Hepatic stellate cell (primary cell): ENCODE measurements around the gene SLC25A5.
"Not testable (repeated sequence)": the region's sequence is repeated elsewhere in the genome, so short reads cannot be mapped to it uniquely, and the experiment has no call there.

Source experiments
- DNase-seq: peaks from one replicate; pipeline ENCODE4 v3.0.0; 2011; ENCODE audit warnings: low spot score

Gene SLC25A5

DNA sequence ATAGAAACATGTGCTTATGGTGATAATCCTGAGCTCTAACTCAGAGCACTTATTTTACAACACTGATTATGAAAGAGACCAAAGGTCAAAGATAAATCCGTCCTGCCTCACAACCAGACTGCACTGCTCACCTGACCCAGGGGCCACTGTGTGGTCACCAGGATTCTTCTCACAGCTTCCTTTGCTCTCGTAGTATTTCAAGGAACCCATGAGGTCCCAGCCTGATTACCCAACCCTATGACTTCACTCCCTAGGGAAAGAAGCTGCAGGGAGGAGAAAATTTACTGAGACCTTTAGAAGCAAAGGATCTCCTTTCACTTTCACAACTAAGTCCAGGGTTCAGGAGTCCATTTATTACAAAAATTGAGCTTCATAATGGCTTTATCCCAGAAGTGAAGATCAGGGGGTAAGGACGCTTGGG lies 9.6 kb downstream of the SLC25A5 start:
- DNase-seq: peak; percentile 89

DNA sequence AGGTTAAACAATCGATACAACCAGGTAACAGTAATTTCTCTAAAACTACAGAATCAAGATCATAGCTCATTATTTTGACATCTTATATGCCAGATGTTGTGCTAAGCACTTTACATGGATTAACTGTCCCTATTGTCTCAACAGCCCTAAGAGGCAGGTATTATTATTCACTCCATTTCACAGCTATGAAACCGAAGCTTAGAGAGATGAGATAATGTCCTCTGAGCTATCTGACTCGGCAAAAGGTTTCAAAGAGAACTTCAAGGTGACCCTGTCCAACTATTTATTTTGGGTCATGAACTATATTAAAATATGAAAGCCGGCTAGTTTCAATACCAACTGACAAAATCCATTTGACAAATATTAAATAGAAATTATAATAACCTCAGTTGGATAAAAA lies 10.3 kb downstream of the SLC25A5 start:
- no peak for DNase-seq

DNA sequence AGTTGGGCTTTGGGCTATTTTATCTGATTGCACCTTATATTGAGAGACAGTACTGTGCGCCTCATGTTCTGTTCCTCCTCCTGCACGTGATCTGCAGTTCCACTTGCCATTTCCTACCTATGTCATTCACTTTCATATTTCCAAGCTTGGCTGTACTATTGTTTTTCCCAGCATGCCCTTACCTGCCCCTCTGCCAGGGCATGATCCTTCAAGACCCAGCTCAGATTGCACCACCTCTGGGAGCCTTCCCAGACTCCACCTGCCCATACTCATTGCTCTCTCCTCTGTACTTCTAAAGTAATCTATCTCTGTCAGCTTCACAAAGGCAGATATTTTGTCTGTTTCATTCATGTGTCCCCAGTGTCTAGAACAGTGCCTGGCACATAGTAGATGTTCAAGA lies 11.6 kb downstream of the SLC25A5 start:
- no peak for DNase-seq

GRCh38 chrX:119481323-119481801 lies 13.1 kb downstream of the SLC25A5 start:
- no peak for DNase-seq

GRCh38 chrX:119482041-119482440 lies 13.8 kb downstream of the SLC25A5 start:
- no peak for DNase-seq

DNA sequence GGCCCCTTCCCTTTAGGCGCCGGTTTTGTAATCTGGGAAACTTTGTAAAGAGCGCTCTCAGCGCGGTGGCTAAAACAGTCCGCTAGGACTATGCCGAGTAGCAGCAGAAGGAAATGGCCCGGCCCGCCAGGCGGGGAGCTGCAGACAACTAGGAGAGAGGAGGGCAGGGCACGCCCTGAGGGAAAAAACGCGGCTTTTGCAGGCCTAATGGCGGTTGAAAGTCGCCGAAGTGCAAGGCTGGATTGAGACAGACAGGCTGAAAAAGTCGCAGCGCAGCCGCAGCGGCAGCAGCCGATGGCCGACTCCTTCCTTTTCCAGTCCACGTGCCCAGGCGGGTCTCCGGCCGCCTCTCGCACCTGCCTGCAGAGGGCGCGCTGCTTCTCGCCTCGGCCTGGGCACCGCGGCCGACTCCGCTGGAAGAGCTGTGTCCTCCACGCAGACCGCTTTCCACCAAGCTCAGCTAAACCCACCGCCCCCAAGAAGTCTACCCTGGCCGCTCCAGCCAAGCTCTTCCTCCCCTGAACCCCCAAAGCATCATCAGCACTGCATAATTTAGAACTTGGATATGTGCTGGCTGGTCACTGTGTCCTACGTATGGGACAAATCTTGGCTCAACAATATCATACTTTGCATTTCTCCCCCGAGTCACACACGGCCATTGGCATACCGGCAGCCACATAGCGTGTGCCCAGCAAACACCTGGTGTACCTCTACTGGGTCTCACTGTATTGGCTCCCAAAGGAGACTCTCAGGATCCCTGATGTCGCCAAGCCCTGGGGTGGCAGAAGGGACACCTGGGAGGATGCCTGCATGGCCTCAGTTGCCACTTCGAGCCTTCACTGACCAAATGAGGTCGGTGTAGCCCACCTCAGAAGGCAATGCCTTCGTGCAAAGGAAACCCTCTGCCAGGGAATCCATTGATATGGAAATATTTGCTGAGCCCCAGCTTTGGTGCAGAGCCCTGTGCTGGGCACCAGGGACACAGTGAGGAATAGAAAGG lies 14.5 kb downstream of the SLC25A5 start:
- DNase-seq: peak; percentile 33

DNA sequence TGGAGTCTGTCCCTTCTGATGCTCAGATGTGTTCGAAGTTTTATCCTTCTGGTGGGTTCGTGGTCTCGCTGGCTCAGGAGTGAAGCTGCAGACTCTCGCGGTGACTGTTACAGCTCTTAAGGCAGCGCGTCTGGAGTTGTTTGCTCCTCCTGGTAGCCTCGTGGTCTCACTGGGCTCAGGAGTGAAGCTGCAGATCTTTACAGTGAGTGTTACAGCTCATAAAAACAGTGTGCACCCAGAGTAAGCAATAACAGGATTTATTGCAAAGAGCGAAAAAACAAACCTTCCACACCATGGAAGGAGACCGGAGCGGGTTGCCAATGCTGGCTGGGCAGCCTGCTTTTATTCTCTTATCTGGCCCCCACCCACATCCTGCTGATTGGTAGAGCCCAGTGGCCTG lies 18.5 kb downstream of the SLC25A5 start:
- DNase-seq: no peak

DNA sequence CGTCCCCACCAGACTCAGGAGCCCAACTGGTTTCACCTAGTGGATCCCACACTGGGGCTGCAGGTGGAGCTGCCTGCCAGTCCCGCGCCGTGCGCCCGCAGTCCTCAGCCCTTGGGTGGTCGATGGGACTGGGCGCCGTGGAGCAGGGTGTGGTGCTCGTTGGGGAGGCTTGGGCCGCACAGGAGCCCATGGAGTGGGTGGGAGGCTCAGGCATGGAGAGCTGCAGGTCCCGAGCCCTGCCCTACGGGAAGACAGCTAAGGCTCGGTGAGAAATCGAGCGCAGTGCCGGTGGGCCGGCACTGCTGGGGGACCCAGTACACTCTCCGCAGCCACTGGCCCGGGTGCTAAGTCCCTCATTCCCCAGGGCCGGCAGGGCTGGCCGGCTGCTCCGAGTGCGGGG lies 19.5 kb downstream of the SLC25A5 start:
- DNase-seq: not testable (repeated sequence)

- DNase-seq: peak; percentile 40
Measured at GRCh38 chrX:119488749-119489148, 20.5 kb downstream of the SLC25A5 start.

GRCh38 chrX:119489212-119490074 lies 21.2 kb downstream of the SLC25A5 start:
- no peak for DNase-seq

- no peak for DNase-seq
Measured at GRCh38 chrX:119492463-119492862, 24.2 kb downstream of the SLC25A5 start.

DNA sequence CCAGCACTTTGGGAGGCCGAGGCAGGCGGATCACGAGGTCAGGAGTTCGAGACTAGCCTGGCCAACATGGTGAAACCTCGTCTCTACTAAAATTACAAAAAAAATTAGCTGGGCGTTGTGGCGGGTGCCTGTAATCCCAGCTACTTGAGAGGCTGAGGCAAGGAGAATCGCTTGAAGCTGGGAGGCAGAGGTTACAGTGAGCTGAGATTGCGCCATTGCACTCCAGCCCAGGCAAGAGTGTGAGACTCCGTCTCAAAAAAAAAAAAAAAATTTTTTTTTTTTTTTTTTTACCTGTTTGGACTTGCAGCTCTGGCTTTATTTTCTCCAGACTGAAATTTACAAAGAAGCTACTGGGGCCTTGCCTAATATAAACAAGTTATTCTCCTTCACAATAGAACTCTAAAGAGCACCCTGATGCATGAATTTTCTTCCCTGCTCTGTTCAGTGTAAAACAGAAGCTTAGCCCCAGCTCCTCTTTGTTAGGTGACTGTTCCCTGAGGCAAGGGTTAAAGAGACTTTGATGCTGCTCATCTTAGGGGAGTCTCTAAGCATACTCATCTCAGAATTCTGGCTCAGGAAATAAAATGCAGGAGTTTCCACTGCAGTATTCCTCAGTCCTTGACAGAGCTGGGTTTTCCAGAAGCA lies 25.7 kb downstream of the SLC25A5 start:
- DNase-seq: not testable (repeated sequence)

GRCh38 chrX:119495734-119496726 lies 27.8 kb downstream of the SLC25A5 start:
- no peak for DNase-seq

DNA sequence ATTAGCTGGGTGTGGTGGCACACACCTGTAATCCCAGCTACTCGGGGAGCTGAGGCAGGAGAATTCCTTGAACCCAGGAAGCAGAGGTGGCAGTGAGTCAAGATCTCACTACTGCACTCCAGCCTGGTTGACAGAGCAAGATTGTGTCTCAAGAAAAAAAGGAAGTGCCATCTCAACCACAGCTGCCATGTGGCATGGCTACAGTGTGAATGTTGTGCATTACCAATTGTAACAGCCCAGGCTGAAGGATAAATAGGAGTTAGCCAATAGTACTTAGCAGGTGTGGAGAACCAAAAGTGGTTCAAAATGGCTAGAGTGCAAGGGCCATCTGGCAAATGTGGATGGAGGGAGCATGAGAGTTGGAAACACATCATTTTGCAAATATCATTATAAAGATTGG lies 28.9 kb downstream of the SLC25A5 start:
- DNase-seq: no peak

DNA sequence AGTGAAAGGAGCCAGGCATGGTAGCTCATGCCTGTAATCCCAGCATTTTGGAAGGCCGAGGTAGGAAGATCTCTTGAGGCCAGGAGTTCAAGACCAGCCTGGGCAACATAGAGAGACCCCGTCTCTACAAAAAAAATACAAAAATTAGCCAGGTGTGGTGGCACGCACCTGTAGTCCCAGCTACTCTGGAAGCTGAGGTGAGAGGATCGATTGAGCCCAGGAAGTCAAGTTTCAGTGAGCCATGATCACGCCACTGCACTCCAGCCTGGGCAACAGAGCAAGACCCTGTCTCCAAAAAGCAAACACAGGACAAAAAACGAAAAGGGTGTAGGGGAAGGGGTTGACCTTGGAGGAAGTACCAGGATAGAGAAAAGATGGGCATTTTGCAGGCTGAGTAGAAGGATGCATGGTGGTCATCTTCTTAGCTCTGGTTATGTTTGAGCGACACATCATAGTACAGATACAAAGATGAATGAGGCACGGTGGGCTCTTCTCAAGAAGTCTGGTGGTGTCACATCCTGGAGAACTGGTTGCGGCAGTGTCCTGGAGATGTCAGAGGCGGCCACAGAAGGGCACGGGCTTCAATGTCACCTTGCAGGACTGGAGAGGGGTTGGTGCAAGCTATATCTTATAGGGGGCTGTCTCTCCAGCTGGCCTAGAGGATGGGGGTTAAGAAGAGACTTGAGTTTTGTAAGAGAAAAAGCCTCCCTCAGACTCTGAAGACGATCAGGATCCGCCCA lies 32.0 kb downstream of the SLC25A5 start:
- no peak for DNase-seq

DNA sequence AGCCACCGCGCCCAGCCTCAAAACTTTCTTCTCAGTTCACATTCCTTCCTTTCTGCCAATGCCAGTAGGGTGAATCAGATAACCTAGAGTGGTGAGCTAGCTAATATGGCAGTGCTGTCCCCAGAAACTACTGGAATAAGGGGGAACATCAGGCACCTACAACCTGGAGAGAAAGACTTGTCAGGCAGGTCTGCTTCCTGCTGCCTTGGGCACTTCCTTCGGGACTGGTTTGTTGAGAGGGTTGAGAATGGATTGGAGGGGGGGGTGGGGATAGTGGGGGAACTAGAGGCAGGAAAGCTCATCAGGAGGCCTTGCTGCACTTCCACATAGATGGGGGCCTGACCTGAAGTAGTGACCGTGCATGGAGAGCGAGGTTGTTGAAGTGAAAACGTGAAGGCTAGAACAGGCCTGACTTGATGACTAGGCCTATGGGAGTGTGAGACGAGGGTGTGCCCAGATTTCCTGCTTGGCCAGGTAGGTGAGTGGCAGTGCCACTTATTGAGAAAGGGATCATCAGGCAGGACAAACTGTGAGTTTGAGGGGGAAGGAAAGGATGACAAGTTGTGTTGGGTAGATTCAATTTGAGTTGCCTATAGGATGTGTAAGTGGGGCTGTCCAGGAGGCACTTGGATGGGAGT lies 33.4 kb downstream of the SLC25A5 start:
- DNase-seq: no peak

GRCh38 chrX:119502727-119503483 lies 34.7 kb downstream of the SLC25A5 start:
- peak; percentile 31 for DNase-seq

DNA sequence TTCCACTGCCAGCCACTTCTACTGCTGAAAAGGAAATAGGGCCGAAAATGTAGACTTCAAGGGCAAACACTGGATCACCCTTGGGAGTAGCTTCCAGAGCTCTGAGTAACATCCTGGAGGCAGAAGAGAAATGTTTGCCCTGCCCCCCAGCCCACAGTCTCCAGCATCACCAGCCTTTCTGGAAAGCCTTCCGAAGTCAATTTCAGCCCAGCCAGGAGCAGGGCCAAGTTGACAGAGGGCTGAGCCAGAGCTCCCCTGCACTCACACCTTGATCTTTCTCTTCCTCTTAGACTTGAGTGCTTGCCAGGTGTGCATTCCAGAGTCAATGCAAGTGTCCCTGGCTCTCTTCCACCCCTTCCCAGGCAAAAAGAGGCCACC lies 35.2 kb downstream of the SLC25A5 start:
- DNase-seq: peak; percentile 82

DNA sequence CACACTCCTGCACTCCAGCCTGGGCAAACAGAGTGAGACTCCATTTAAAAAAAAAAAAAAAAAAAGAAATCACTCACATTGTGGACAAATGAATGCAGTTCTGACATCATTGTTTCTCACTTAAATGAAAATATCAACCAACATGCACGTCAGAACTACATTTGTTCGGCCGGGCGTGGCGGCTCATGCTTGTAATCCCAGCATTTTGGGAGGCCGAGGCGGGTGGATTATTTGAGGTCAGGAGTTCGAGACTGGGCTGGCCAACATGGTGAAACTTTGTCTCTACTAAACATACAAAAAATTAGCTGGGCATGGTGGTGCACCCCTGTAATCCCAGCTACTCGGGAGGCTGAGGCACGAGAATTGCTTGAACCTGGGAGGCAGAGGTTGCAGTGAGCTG lies 36.9 kb downstream of the SLC25A5 start:
- not testable (repeated sequence) for DNase-seq
